Central memory CD8-positive, alpha-beta T cell (primary cell): ENCODE measurements around the gene PFN3.
"Not testable (repeated sequence)": the region's sequence is repeated elsewhere in the genome, so short reads cannot be mapped to it uniquely, and the experiment has no call there.

Experiments used
- ATAC-seq: fragments of 150-1000 bp; cut with Tn5 transposase; replicated peaks from 2 replicates; pipeline ENCODE4 v1.10.0; 2022; ENCODE audit warnings: mild to moderate bottlenecking, moderate FRiP score, moderate number of reproducible peaks; ENCODE audit not compliant: poor library complexity, severe bottlenecking; ENCODE audit errors: extremely low read depth
- DNase-seq, 2 donors: peaks; one replicate each; pipeline ENCODE4 v3.0.0; 2021; ENCODE audit warnings: low spot score in 2 of 2
- H3K27ac Mint-ChIP-seq: one replicate; pipeline ENCODE4 v1.8.0; 2022; ENCODE audit warnings: low read depth, mild to moderate bottlenecking, moderate library complexity, mixed read lengths
- H3K27me3 Mint-ChIP-seq: one replicate; pipeline ENCODE4 v1.8.0; 2022; ENCODE audit warnings: mixed read lengths
- H3K36me3 Mint-ChIP-seq: one replicate; pipeline ENCODE4 v1.8.0; 2022; ENCODE audit warnings: mild to moderate bottlenecking, moderate library complexity, mixed read lengths; ENCODE audit not compliant: insufficient read depth
- H3K4me1 Mint-ChIP-seq: one replicate; pipeline ENCODE4 v1.8.0; 2022; ENCODE audit warnings: mixed read lengths
- H3K4me3 Mint-ChIP-seq: one replicate; pipeline ENCODE4 v1.8.0; 2022; ENCODE audit warnings: mild to moderate bottlenecking, moderate library complexity, mixed read lengths
- H3K9me3 Mint-ChIP-seq: one replicate; pipeline ENCODE4 v1.8.0; 2022; ENCODE audit warnings: mixed read lengths

The PFN3 gene

DNA sequence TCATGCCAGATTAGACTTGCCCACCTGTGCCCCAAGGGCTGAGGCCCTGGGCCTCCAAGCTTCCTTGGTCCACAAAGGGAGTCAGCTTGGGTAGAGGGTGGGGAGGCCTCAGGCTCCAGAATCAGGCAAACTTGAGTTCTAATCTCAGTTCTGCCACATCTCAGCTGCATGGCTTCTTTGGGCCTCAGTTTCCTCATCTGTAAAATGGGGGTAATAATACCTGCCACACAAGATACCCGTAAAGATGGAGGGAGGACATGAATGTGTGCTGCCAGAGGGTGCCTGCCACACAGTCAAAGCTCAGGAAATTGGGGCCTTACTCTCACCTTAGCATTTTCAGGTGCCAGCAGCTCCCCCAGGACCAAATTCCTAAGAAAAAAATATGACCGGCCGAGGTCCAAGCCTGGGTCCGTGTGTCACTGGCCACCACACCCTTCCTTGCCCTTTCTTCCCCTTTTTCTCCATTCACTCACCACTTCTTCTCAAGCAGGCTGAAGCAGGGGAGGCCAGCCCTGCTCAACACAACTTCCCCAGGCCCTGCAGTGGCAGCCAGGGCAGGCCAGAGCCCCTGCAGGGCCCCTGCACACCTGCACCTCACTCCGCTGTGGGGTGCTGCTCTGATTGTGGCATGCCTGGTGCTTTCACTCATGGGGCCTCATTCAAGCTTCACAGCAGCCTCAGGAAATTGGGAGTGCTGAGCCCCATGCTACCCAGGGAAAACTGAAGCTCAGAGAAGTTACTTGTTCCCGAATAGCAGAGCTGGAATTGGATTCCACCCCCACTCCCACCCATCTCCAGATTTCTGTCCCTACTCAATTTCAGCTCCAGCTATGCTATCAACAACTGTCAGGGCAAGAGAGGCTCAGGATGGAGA lies 38.8 kb downstream of the PFN3 start:
- Mint-ChIP-seq H3K9me3 (no peaks in the 10 kb centered on the region), H3K27ac (peak overlapping the region; percentile 90), H3K36me3 (peaks cover 38% of the 10 kb centered on the region), H3K27me3 (no peaks in the 10 kb centered on the region), H3K4me1 (peaks cover 68% of the 10 kb centered on the region), H3K4me3 (peak overlapping the region; percentile 83)
- ATAC-seq (no peak), DNase-seq (no peak)

DNA sequence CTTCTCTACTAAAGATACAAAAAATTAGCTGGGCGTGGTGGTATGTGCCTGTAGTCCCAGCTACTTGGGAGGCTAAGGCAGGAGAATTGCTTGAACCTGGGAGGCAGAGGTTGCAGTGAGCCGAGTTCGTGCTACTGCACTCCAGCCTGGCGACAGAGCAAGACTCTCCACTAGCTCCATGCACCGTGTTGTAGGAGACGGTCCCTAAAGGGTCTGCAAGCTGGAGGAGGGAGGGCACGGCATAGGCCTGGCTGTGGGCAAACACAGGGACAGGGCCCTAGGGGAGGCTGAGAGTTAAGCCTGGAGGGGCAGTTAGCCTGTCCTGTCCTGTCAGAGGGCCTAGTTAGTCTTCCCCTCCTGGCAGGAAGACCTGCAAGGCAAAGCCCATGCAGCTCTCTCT lies 39.7 kb downstream of the PFN3 start:
- peaks cover 72% of the 10 kb centered on the region for H3K4me1 Mint-ChIP-seq
- not testable (repeated sequence) for ATAC-seq, H3K27ac Mint-ChIP-seq, H3K9me3 Mint-ChIP-seq, DNase-seq, H3K27me3 Mint-ChIP-seq
- peaks cover 34% of the 10 kb centered on the region for H3K36me3 Mint-ChIP-seq
- peak overlapping the region; percentile 18 for H3K4me3 Mint-ChIP-seq

DNA sequence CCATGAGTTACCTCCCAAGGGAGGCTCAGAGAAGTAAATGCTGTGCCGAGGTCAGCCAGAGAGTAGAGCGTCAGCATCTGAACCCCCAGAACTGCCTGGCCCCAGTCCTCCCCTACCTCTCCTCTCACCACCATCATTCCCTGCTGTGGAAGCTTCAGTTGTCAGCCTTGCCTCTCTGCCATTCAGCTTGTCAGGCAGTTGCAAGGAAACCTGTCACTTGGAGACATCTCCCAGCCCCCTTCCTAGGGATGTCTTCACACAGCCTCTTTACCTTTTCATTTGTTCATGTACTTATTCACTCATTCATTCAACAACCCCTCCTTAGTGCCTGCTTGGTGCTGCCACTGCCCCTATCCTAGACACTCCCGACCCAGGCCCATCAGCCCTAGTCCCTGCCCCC lies 40.6 kb downstream of the PFN3 start:
- Mint-ChIP-seq H3K4me3 (peak overlapping the region; percentile 81), H3K9me3 (no peaks in the 10 kb centered on the region), H3K36me3 (peaks cover 27% of the 10 kb centered on the region), H3K4me1 (peaks cover 81% of the 10 kb centered on the region), H3K27me3 (no peaks in the 10 kb centered on the region), H3K27ac (peak overlapping the region; percentile 54)
- DNase-seq (no peak), ATAC-seq (no peak)

DNA sequence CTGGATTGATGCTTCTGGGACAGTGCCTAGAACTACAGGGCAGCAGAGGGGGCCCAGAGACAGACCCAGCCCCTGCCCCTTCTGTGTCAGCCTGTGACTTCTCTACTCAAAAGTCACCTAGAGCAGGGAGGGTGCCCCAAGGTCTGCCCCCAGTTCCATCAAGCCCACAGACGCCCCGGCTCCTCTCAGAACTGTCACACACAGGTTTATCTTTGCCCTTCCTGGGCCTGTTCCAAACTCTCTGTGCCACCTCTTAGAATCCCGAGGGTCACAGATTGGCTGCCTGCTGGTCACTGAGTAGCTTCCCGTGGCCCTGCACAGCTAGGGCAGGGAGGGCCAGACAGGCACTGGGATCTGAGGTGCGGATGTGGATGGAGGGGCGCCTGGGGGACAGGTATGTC lies 41.0 kb downstream of the PFN3 start:
- ATAC-seq (no peak), DNase-seq (no peak)
- Mint-ChIP-seq H3K27ac (peak overlapping the region; percentile 87), H3K27me3 (no peaks in the 10 kb centered on the region), H3K4me3 (peak overlapping the region; percentile 81), H3K4me1 (peaks cover 83% of the 10 kb centered on the region), H3K36me3 (peaks cover 26% of the 10 kb centered on the region), H3K9me3 (no peaks in the 10 kb centered on the region)

DNA sequence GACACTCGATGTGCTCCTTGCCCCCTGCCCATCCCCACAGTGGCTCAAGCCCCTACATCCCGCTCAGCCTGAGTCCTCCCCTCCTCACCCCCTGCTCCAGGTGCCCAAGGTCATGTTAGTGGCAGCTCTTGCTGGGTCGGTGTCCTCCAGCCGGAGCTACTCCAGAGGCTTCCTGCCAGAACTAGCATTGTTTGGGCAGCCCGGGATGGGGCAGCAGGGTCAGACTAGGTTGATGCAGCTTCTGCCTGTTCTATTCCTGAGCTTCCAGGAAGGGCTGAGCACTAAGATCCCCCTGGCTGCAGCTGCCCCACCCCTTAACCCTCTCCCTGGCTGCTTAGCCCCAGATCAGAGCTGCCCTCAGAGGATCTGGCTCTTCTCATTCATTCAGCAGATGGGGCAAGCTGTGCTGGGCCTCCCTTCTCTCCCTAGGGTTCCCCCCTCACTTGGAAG lies 42.1 kb downstream of the PFN3 start:
- DNase-seq (no peak), ATAC-seq (no peak)
- H3K27ac Mint-ChIP-seq = peak overlapping the region; percentile 87
- H3K36me3 Mint-ChIP-seq = peaks cover 23% of the 10 kb centered on the region
- H3K27me3 Mint-ChIP-seq = no peaks in the 10 kb centered on the region
- peaks cover 80% of the 10 kb centered on the region for H3K4me1 Mint-ChIP-seq
- peak overlapping the region; percentile 81 for H3K4me3 Mint-ChIP-seq
- H3K9me3 Mint-ChIP-seq = no peaks in the 10 kb centered on the region

DNA sequence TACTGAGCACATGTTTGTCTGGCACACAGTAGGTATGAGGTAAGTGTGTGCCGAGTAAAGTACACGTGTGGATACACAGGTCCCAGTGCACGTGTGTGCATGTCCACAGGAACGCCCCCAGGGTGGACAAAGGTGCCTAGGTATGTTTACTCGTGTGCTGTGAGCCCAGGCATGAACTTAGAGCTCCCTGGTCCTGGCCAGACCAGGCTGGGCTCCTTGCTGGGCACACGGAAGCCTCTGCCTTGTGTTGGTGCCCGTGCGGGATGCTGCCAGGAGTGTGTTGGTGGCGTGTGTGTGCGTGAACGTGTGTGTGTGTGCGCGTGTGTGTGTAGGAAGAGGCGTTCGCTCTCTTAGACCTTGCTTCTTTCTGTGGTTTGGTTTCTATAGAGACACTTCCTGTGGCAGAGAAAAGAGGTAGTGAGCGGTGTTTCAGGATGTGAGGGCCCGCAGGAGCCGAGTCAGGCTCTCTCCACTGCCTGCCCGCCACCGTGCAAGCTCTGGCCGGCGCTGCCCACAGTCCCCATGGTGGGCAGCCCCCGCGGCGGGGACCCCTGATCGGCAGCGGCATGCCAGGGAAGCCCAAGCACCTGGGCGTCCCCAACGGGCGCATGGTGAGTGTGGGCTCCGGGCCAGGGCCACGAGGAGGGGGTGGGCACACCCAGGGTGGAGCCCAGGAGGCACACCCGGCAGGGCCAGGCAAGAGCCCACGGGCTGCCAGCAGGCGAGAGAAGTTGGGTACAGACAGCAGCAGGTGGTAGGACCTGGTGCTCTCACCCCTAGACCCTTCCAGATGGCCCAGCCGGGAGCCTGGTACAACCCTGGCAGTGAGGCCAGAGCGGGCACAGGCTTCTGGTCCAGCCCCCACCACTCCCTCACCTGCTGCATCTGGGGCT lies 42.8 kb downstream of the PFN3 start, which contains the start of gene RGS14:
TSS of gene RGS14 (plus strand) at position 466 of the 893 bp plus-strand sequence. CDS start at position 567, 101 bp downstream.
- Mint-ChIP-seq H3K36me3 (peaks cover 23% of the 10 kb centered on the region), H3K4me3 (peak within 1 kb of the TSS; percentile 81), H3K27me3 (no peaks in the 10 kb centered on the region), H3K27ac (peak within 1 kb of the TSS; percentile 87), H3K9me3 (no peaks in the 10 kb centered on the region), H3K4me1 (peaks cover 74% of the 10 kb centered on the region)
- ATAC-seq (peak; percentile 98), DNase-seq (peak; percentile 44 to 58)

DNA sequence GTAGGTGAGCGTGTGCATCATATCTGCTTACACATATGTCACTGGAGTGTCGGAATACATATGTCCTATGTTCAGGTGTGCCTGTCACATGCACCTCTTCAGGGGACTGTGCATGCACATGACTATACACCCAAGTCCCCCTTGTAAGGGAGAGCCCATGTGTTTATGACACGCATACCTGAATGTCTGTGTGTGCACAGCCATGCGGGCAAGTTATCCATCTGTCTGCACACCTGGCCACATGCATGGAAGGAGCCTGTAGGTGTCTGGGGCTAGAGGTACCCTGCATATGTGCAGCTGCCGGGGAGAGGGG lies 43.4 kb downstream of the PFN3 start:
- Mint-ChIP-seq H3K9me3 (no peaks in the 10 kb centered on the region), H3K27me3 (no peaks in the 10 kb centered on the region), H3K27ac (peak overlapping the region; percentile 87), H3K36me3 (peaks cover 23% of the 10 kb centered on the region), H3K4me3 (peak overlapping the region; percentile 81), H3K4me1 (peaks cover 68% of the 10 kb centered on the region)
- ATAC-seq (no peak), DNase-seq (no peak)

DNA sequence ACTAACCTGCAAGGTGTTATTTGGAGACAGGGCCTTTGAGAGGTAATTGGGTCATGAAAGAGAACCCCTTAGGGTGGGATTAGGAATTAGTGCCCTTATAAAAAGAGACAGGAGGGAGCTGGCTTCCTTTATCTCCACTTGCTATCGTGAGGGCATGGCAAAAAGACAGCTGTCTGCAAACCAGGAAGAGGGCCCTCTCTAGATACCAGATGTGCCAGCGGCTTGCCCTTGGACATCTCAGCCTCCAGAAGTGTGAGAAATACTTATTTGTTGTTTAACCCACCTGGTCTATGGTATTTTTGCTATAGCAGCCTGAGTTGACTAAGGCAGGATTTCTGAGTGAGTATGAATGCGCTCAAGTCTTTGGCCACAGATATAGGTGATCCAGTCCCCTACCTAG lies 43.7 kb downstream of the PFN3 start:
- H3K9me3 Mint-ChIP-seq = no peaks in the 10 kb centered on the region
- ATAC-seq (no peak), DNase-seq (no peak)
- H3K27ac Mint-ChIP-seq = peak overlapping the region; percentile 90
- peaks cover 65% of the 10 kb centered on the region for H3K4me1 Mint-ChIP-seq
- H3K4me3 Mint-ChIP-seq = peak overlapping the region; percentile 81
- peaks cover 23% of the 10 kb centered on the region for H3K36me3 Mint-ChIP-seq
- H3K27me3 Mint-ChIP-seq = no peaks in the 10 kb centered on the region

DNA sequence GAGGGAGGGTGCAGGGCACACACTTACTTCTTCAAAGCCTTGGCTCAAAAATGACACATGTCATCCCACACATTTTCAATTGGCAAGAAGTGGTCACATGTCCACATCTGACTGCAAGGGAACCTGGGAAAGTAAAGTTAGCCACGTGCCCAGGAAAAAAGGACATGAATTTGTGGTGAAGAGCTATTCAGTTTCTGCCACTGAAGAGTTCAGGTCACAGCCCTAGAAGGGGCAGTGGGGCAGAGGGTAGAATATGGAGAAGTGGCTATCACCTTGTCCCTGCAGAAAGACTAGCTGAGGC lies 44.6 kb downstream of the PFN3 start:
- H3K36me3 Mint-ChIP-seq = peaks cover 28% of the 10 kb centered on the region
- H3K9me3 Mint-ChIP-seq = no peaks in the 10 kb centered on the region
- peak overlapping the region; percentile 90 for H3K27ac Mint-ChIP-seq
- no peaks in the 10 kb centered on the region for H3K27me3 Mint-ChIP-seq
- no peak overlapping the region for H3K4me3 Mint-ChIP-seq
- DNase-seq = no peak
- H3K4me1 Mint-ChIP-seq = peaks cover 61% of the 10 kb centered on the region
- ATAC-seq = no peak

DNA sequence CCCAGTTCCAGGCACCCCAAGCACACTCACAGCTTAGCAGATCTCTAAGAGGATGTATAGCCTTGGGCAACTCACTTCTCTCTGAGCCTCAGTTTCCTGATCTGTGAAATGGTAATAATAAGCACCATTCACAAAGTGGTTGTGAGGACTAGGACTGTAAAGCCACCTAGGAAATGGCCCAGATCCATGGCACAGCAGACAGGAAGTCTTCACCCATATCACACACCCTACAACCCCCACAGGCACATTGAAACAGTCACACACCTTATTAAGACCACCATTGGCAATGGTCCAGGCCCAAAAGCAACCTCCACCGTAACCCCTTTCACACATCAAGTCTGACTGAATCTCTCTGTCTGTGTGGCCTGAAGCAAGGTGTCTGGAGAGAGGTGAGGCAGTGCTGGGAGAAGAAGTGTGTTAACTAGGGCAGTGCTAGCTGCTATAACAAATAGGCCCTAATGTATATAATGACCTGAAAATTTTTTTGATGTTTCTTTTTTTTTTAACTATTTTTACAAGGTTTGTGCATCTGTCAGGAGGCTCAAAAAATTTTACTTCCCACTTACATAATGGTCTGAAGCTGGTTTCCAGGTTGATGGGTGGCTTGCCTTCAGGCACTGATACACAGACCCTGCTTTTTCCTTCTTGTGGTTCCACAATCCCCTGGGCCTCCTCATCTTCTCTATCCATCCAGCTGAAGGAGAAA lies 45.1 kb downstream of the PFN3 start:
- Mint-ChIP-seq H3K27ac (no peak overlapping the region), H3K27me3 (no peaks in the 10 kb centered on the region), H3K36me3 (peaks cover 28% of the 10 kb centered on the region), H3K4me1 (peaks cover 62% of the 10 kb centered on the region), H3K9me3 (no peaks in the 10 kb centered on the region), H3K4me3 (no peak overlapping the region)
- ATAC-seq (no peak), DNase-seq (no peak)

DNA sequence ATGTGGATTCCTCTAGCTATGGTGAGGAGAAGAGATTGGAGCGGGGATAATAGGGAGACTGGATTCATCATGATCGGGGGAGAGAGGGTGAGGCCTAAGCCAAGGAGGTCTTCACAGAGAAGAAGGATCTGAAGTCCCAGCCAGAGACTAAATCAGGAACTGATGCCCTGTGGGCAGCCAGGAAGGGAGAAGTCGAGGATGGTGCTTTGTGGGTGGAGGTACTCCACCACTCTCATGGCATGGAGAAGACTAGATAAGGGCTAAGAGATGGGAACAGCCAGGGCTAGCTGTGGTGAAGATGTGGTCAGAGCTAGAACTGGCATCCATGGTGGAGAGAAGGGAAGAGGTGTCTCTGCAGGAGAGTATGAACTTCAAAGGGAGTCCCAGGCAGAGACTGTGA lies 45.8 kb downstream of the PFN3 start:
- peaks cover 62% of the 10 kb centered on the region for H3K4me1 Mint-ChIP-seq
- H3K27ac Mint-ChIP-seq = peak overlapping the region; percentile 18
- H3K4me3 Mint-ChIP-seq = no peak overlapping the region
- no peaks in the 10 kb centered on the region for H3K9me3 Mint-ChIP-seq
- no peaks in the 10 kb centered on the region for H3K27me3 Mint-ChIP-seq
- H3K36me3 Mint-ChIP-seq = peaks cover 24% of the 10 kb centered on the region
- DNase-seq (no peak), ATAC-seq (no peak)

DNA sequence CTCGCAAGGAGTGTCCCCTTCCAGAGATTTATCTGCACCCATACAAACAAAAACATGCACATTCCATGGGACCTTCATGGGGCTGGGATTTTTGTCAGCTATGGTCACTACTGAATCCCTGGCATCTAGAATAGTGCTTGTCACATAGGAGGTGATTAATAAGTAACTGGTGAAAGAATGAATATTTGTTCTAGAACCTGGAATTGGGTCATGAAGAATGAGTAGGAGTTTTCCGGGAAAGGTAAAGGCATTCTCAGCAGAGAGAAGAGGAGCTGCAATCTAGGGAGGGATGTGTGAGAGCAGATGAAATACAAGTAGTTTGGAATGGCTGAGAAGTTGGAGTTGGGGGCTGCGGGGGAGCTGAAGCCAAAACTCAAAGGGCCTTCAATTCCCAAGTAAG lies 46.2 kb downstream of the PFN3 start:
- DNase-seq (no peak), ATAC-seq (no peak)
- H3K27me3 Mint-ChIP-seq = no peaks in the 10 kb centered on the region
- peaks cover 23% of the 10 kb centered on the region for H3K36me3 Mint-ChIP-seq
- H3K9me3 Mint-ChIP-seq = no peaks in the 10 kb centered on the region
- H3K4me1 Mint-ChIP-seq = peaks cover 62% of the 10 kb centered on the region
- H3K27ac Mint-ChIP-seq = peak overlapping the region; percentile 18
- no peak overlapping the region for H3K4me3 Mint-ChIP-seq
